GM12878 (cell line): ENCODE results near the gene TECPR1. TPM values are rescaled to one million over a fixed set of nuclear protein-coding genes. Genes with fewer than 3 reads are reported as not detected.
A peak's percentile ranks its signal among the peaks of the same experiment; 100 is the strongest.

Experiments
- ASH2L ChIP-seq: fragments of 300-600, 200-600 bp; sonication (generic); IDR thresholded peaks from 2 replicates; pipeline ENCODE4 v1.6.1; 2017; ENCODE audit warnings: low read depth, mild to moderate bottlenecking, borderline replicate concordance
- CBX3 ChIP-seq: fragments of 200-600 bp; sonication (generic); IDR thresholded peaks from 2 replicates; pipeline ENCODE4 v1.6.1; 2016; ENCODE audit warnings: low read depth, borderline replicate concordance
- DPF2 ChIP-seq: fragments of 450-650 bp; IDR thresholded peaks from 2 replicates; pipeline ENCODE4 v1.6.1; 2017; ENCODE audit warnings: mild to moderate bottlenecking
- IRF3 ChIP-seq: fragments of 450-650 bp; IDR thresholded peaks from 2 replicates; pipeline ENCODE4 v1.6.1; 2014; ENCODE audit warnings: mild to moderate bottlenecking
- IRF4 ChIP-seq: IDR thresholded peaks from 2 replicates; pipeline ENCODE4 v1.6.1; 2011; ENCODE audit warnings: low read depth, low read length
- JUND ChIP-seq: IDR thresholded peaks from 2 replicates; pipeline ENCODE4 v1.6.1; 2012; ENCODE audit warnings: low read depth, mild to moderate bottlenecking, low read length, improper control_type of control experiment, moderate library complexity
- MYB ChIP-seq: fragments of 150-350 bp; IDR thresholded peaks from 2 replicates; pipeline ENCODE4 v1.6.1; 2014; ENCODE audit warnings: mild to moderate bottlenecking, low read depth, low read length, borderline replicate concordance
- NBN ChIP-seq: fragments of 450-650 bp; IDR thresholded peaks from 2 replicates; pipeline ENCODE4 v1.6.1; 2016
- NFIC ChIP-seq: IDR thresholded peaks from 2 replicates; pipeline ENCODE4 v1.6.1; 2012; ENCODE audit warnings: low read depth, mild to moderate bottlenecking, inconsistent platforms, low read length, moderate library complexity
- POLR2A ChIP-seq: IDR thresholded peaks from 2 replicates; pipeline ENCODE4 v1.6.1; 2011; ENCODE audit warnings: low read depth, mild to moderate bottlenecking, low read length
- PRDM15 ChIP-seq: fragments of 450-650 bp; formaldehyde crosslinking; IDR thresholded peaks from 2 replicates; pipeline ENCODE4 v1.4.0; 2020; ENCODE audit warnings: mild to moderate bottlenecking, moderate library complexity
- STAT3 ChIP-seq: IDR thresholded peaks from 2 replicates; pipeline ENCODE4 v1.6.1; 2011; ENCODE audit warnings: low read depth, low read length, improper control_type of control experiment
- TCF12 ChIP-seq: IDR thresholded peaks from 2 replicates; pipeline ENCODE4 v1.6.1; 2011; ENCODE audit warnings: low read depth, mild to moderate bottlenecking, low read length
- YBX1 ChIP-seq: fragments of 450-650 bp; IDR thresholded peaks from 2 replicates; pipeline ENCODE4 v1.6.1; 2016; ENCODE audit warnings: antibody characterized with exemption
- YY1 ChIP-seq: IDR thresholded peaks from 2 replicates; pipeline ENCODE4 v1.6.1; 2011; ENCODE audit warnings: low read depth, mild to moderate bottlenecking, low read length
- ZBTB4 ChIP-seq: fragments of 450-650 bp; formaldehyde crosslinking; IDR thresholded peaks from 2 replicates; pipeline ENCODE4 v1.4.0; 2022; ENCODE audit warnings: mild to moderate bottlenecking, moderate library complexity
- ZNF24 ChIP-seq: fragments of 450-650 bp; IDR thresholded peaks from 2 replicates; pipeline ENCODE4 v1.6.1; 2017; ENCODE audit warnings: antibody characterized with exemption, mild to moderate bottlenecking
- ZNF384 ChIP-seq: IDR thresholded peaks from 2 replicates; pipeline ENCODE4 v1.6.1; 2012; ENCODE audit warnings: low read depth, mild to moderate bottlenecking, low read length, improper control_type of control experiment, borderline replicate concordance
- ZSCAN29 ChIP-seq: fragments of 450-650 bp; IDR thresholded peaks from 2 replicates; pipeline ENCODE4 v1.6.1; 2017; ENCODE audit warnings: mild to moderate bottlenecking, moderate library complexity
- polyA plus RNA-seq, 11 experiments: library from polyadenylated mRNA; depleted of rRNA in 4 of 11; unstranded in 6 of 11; stranded (reverse) in 5 of 11; fragments of >200 nt; fragmentation: Nextera tagmentation in 4 of 11; fragmentation: Illumina TruSeq in 1 of 11; extraction: Ambion mirVana in 4 of 11; extraction: Trizol in 1 of 11; gene quantifications; 1 replicate in 1 of 11; 2 replicates in 10 of 11; pipeline versions ENCODE4 v1.2.1 to v1.2.3, GENCODE V29; 2011 to 2016; ENCODE audit warnings: inconsistent platforms in 2 of 11, missing spikeins in 2 of 11, low read depth in 1 of 11
- total RNA-seq, 4 experiments: library from RNA; depleted of rRNA in 3 of 4; stranded (reverse); fragments of >200 nt in 3 of 4; fragmentation: Illumina TruSeq in 1 of 4; extraction: Trizol in 1 of 4; gene quantifications; 2 replicates each; pipeline versions ENCODE4 v1.2.1 to v1.2.3, GENCODE V29; 2013 to 2021
- TF ChIP-seq, protein P1 (sequence below): fragments of 450-650 bp; IDR thresholded peaks from 2 replicates; pipeline ENCODE4 v1.6.1; 2017; ENCODE audit warnings: low read depth, mild to moderate bottlenecking, moderate library complexity
- TF ChIP-seq, protein P2 (sequence below): IDR thresholded peaks from 2 replicates; pipeline ENCODE4 v1.6.1; 2012; ENCODE audit warnings: low read depth, low read length, improper control_type of control experiment

Gene TECPR1
- total and polyA plus RNA-seq, 10 of the 15 experiments (the other 5 are each of a cell fraction or from before 2014, with no cell fraction given) = 0.26 to 16.8 (median 4.2) TPM

DNA sequence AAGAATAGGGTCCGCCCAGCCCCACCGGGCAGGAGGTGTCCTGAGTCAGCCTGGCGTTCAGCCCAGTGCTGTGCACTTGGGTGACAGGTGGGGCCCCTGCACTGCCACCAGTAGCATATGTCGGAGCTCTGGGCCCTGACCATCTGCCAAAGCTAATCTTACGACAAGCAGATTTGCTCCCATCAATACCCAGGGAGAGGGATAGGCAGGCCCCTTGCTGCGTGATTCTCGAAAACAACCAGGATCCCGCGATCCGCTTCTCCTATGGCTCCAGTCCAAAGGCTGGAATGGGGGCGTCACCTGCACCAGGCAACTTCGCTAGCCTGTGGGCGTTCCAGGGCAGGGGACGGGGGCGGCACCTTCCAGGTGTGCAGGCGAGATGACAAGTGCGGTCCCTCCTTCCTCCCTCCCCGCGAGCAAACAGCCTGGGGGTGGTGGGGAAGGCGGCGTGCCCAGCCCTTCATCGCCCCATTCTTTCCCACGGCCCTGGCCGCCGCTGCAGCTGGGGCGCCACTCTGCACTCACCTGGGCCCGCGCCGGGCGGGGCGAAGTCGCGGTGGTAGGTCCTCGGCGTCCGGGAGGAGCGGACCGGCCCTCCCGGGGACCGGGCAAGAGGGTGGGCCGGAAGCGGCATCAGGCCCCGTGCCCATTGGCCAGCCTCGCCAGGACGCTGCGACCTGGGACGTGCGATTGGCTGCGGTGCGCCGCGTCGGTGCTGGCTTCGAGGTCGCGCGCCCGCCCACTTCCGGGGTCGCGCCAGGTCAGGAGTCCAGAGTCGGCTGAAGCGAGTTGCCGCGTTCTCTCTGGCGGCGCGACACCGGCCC, at the start of gene TECPR1 (continued):
- TF ChIP-seq MYB (no peak), ZBTB4 (no peak), ZSCAN29 (no peak), JUND (no peak), DPF2 (peak; percentile 63), PRDM15 (CRISPR knock-in tag) (no peak), IRF4 (no peak), IRF3 (peak; percentile 74), NBN (no peak), TCF12 (0 out of 2 replicates have a peak, but pooled peaks have one; percentile 11), POLR2A (peak; percentile 86), ZNF24 (no peak), CBX3 (no peak), STAT3 (no peak), YY1 (no peak), NFIC (no peak), ZNF384 (no peak), ASH2L (no peak), YBX1 (no peak)
- TF ChIP-seq, protein P1, sequence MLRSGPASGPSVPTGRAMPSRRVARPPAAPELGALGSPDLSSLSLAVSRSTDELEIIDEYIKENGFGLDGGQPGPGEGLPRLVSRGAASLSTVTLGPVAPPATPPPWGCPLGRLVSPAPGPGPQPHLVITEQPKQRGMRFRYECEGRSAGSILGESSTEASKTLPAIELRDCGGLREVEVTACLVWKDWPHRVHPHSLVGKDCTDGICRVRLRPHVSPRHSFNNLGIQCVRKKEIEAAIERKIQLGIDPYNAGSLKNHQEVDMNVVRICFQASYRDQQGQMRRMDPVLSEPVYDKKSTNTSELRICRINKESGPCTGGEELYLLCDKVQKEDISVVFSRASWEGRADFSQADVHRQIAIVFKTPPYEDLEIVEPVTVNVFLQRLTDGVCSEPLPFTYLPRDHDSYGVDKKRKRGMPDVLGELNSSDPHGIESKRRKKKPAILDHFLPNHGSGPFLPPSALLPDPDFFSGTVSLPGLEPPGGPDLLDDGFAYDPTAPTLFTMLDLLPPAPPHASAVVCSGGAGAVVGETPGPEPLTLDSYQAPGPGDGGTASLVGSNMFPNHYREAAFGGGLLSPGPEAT = no peak
- TF ChIP-seq, protein P2, sequence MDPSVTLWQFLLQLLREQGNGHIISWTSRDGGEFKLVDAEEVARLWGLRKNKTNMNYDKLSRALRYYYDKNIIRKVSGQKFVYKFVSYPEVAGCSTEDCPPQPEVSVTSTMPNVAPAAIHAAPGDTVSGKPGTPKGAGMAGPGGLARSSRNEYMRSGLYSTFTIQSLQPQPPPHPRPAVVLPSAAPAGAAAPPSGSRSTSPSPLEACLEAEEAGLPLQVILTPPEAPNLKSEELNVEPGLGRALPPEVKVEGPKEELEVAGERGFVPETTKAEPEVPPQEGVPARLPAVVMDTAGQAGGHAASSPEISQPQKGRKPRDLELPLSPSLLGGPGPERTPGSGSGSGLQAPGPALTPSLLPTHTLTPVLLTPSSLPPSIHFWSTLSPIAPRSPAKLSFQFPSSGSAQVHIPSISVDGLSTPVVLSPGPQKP = peak; percentile 74
